IMR-90 (cell line): ENCODE data around the gene CCDC50. TPM values are rescaled to one million over a fixed set of nuclear protein-coding genes. Genes with fewer than 3 reads are reported as not detected.

ENCODE experiments used
- ATAC-seq: fragments of 200-7000 bp; cut with Tn5 transposase; 2 replicates; pipeline ENCODE4 v1.9.1; 2020; ENCODE audit warnings: low read depth, mild to moderate bottlenecking, moderate library complexity
- BruUV-seq: library from RNA; stranded (reverse); fragments of 400-500 nt; replicated peaks from 2 replicates; lab custom pipeline; 2021; lab: Mats Ljungman, UMichigan
- CTCF ChIA-PET: fragments of 300-600 bp; formaldehyde crosslinking; extraction: SDS; loops from one replicate; lab custom pipeline; 2021; ENCODE audit warnings: antibody characterized with exemption; lab: Yijun Ruan, JAX
- POLR2A ChIA-PET: fragments of 300-600 bp; sonication (Branson Sonifier 250); formaldehyde crosslinking; loops from one replicate; lab custom pipeline; 2022; ENCODE audit warnings: antibody characterized with exemption; ENCODE audit not compliant: unreplicated experiment; lab: Charles Lee
- DNase-seq: peaks from one replicate; pipeline ENCODE4 v3.0.0; 2013
- H2AFZ ChIP-seq: replicated peaks from 2 replicates; pipeline ENCODE3; 2013; ENCODE audit warnings: low read length, mild to moderate bottlenecking; ENCODE audit not compliant: poor library complexity
- H2AK5ac ChIP-seq: 2 replicates; pipeline ENCODE4 v1.6.1; 2013; ENCODE audit warnings: low read depth, low read length, inconsistent platforms
- H2AK9ac ChIP-seq: replicated peaks from 2 replicates; pipeline ENCODE3; 2013; ENCODE audit warnings: mild to moderate bottlenecking, low read depth, low read length, moderate library complexity; ENCODE audit not compliant: poor library complexity
- H2BK120ac ChIP-seq: 2 replicates; pipeline ENCODE4 v1.6.1; 2013; ENCODE audit warnings: low read depth, low read length, inconsistent platforms
- H2BK15ac ChIP-seq: 3 replicates; pipeline ENCODE4 v1.6.1; 2013; ENCODE audit warnings: low read depth, low read length, inconsistent platforms
- H2BK20ac ChIP-seq: 2 replicates; pipeline ENCODE4 v1.6.1; 2013; ENCODE audit warnings: low read depth, mild to moderate bottlenecking, inconsistent platforms, low read length, moderate library complexity
- H2BK5ac ChIP-seq: 2 replicates; pipeline ENCODE4 v1.6.1; 2013; ENCODE audit warnings: mild to moderate bottlenecking, low read depth, low read length, inconsistent platforms; ENCODE audit not compliant: poor library complexity, severe bottlenecking
- H3K14ac ChIP-seq: replicated peaks from 2 replicates; pipeline ENCODE4 v1.6.1; 2013; ENCODE audit warnings: low read depth, low read length, inconsistent platforms
- H3K18ac ChIP-seq: 2 replicates; pipeline ENCODE4 v1.6.1; 2013; ENCODE audit warnings: low read depth, low read length, control low read depth
- H3K23ac ChIP-seq: 2 replicates; pipeline ENCODE4 v1.6.1; 2013; ENCODE audit warnings: low read depth, low read length, inconsistent platforms
- H3K27ac ChIP-seq: 2 replicates; pipeline ENCODE4 v1.5.1; 2013; ENCODE audit warnings: mild to moderate bottlenecking, control low read depth, low read length; ENCODE audit not compliant: insufficient read depth
- H3K27me3 ChIP-seq: 2 replicates; pipeline ENCODE4 v1.6.1; 2013; ENCODE audit warnings: low read length; ENCODE audit not compliant: control insufficient read depth, insufficient read depth
- H3K36me3 ChIP-seq: 2 replicates; pipeline ENCODE4 v1.6.1; 2013; ENCODE audit warnings: low read length, mixed read lengths; ENCODE audit not compliant: control insufficient read depth, insufficient read depth
- H3K4ac ChIP-seq: 2 replicates; pipeline ENCODE4 v1.6.1; 2013; ENCODE audit warnings: low read depth, low read length, inconsistent platforms
- H3K4me1 ChIP-seq: 2 replicates; pipeline ENCODE4 v1.6.1; 2013; ENCODE audit warnings: low read length, mixed read lengths; ENCODE audit not compliant: control insufficient read depth, insufficient read depth
- H3K4me2 ChIP-seq: 2 replicates; pipeline ENCODE4 v1.6.1; 2013; ENCODE audit warnings: low read depth, mild to moderate bottlenecking, control low read depth, low read length, moderate library complexity
- H3K4me3 ChIP-seq: 2 replicates; pipeline ENCODE4 v1.5.1; 2013; ENCODE audit warnings: low read depth, mild to moderate bottlenecking, control low read depth, low read length, moderate library complexity; ENCODE audit not compliant: insufficient read depth
- H3K56ac ChIP-seq: 2 replicates; pipeline ENCODE4 v1.6.1; 2013; ENCODE audit warnings: low read length, inconsistent platforms; ENCODE audit not compliant: insufficient read depth; ENCODE audit errors: extremely low read depth
- H3K79me1 ChIP-seq, 2 experiments: 2 replicates each; pipeline ENCODE4 v1.6.1; 2013; ENCODE audit warnings: low read length in 2 of 2, inconsistent platforms in 1 of 2, low read depth in 1 of 2
- H3K9ac ChIP-seq: 2 replicates; pipeline ENCODE4 v1.6.1; 2013; ENCODE audit warnings: low read depth, low read length, control low read depth
- H3K9me1 ChIP-seq: 2 replicates; pipeline ENCODE4 v1.6.1; 2013; ENCODE audit warnings: low read length, inconsistent platforms; ENCODE audit not compliant: insufficient read depth
- H3K9me3 ChIP-seq: 2 replicates; pipeline ENCODE4 v1.6.1; 2013; ENCODE audit warnings: low read length; ENCODE audit not compliant: control insufficient read depth, insufficient read depth
- H4K20me1 ChIP-seq: 2 replicates; pipeline ENCODE4 v1.6.1; 2013; ENCODE audit warnings: low read length, inconsistent platforms; ENCODE audit not compliant: insufficient read depth
- H4K5ac ChIP-seq: 2 replicates; pipeline ENCODE4 v1.6.1; 2013; ENCODE audit warnings: mild to moderate bottlenecking, low read depth, low read length, control low read depth
- H4K8ac ChIP-seq, 2 experiments: 2 replicates each; pipeline ENCODE4 v1.6.1; 2013; ENCODE audit warnings: low read depth in 2 of 2, low read length in 2 of 2, control low read depth in 1 of 2, inconsistent platforms in 1 of 2
- H4K91ac ChIP-seq: 2 replicates; pipeline ENCODE4 v1.6.1; 2013; ENCODE audit warnings: low read depth, low read length, inconsistent platforms; ENCODE audit not compliant: insufficient read depth
- MAFK ChIP-seq: IDR thresholded peaks from 2 replicates; pipeline ENCODE4 v1.6.1; 2012; ENCODE audit warnings: low read depth, low read length, improper control_type of control experiment
- MAZ ChIP-seq: IDR thresholded peaks from 2 replicates; pipeline ENCODE4 v1.6.1; 2012; ENCODE audit warnings: low read depth, mild to moderate bottlenecking, low read length, improper control_type of control experiment, moderate library complexity, borderline replicate concordance
- MXI1 ChIP-seq: IDR thresholded peaks from 2 replicates; pipeline ENCODE4 v1.6.1; 2012; ENCODE audit warnings: low read depth, mild to moderate bottlenecking, low read length, moderate library complexity, borderline replicate concordance
- RAD21 ChIP-seq: IDR thresholded peaks from 2 replicates; pipeline ENCODE4 v1.6.1; 2012; ENCODE audit warnings: low read length, improper control_type of control experiment
- RCOR1 ChIP-seq: IDR thresholded peaks from 2 replicates; pipeline ENCODE4 v1.6.1; 2012; ENCODE audit warnings: mild to moderate bottlenecking, low read length, improper control_type of control experiment; ENCODE audit not compliant: insufficient replicate concordance
- WGBS, 2 experiments: methylation state at CpG; one replicate each; pipeline versions ENCODE4 v1.1.5 to v1.1.7; 2013; ENCODE audit warnings: missing lambda C conversion rate in 2 of 2; ENCODE audit not compliant: insufficient read length in 1 of 2; ENCODE audit errors: extremely low coverage in 2 of 2; 5-methylcytosine and 5-hydroxymethylcytosine counted together
- dilution Hi-C: fragments of 300-500 bp; cut with HindIII; formaldehyde crosslinking; loops from one replicate; pipeline ENCODE4 v1.14.3; 2018; ENCODE audit warnings: low sequenced_read_pairs; ENCODE audit not compliant: unreplicated experiment
- in situ Hi-C: fragments of 300-500 bp; cut with MboI; formaldehyde crosslinking; loops from 3 replicates; pipeline ENCODE4 v1.14.3; 2019; ENCODE audit warnings: low sequenced_read_pairs, inconsistent platforms, mixed read lengths
- intact Hi-C: fragments of 100-400 bp; cut with micrococcal nuclease; formaldehyde crosslinking; loops from 2 replicates; pipeline ENCODE4 v1.10.0; 2022
- polyA plus RNA-seq, 3 experiments: library from polyadenylated mRNA; depleted of rRNA; stranded (reverse); fragments of >200 nt; gene quantifications; 2 replicates each; pipeline ENCODE4 v1.2.3, GENCODE V29; 2012; ENCODE audit warnings: low replicate concordance in 1 of 3
- total RNA-seq: library from RNA; depleted of rRNA; stranded (reverse); fragments of >200 nt; gene quantifications from 2 replicates; pipeline ENCODE4 v1.2.3, GENCODE V29; 2012

The CCDC50 gene
- total and polyA plus RNA-seq, 2 of the 4 experiments (the other 2 are of a cell fraction) = 59.0 to 63.1 TPM

DNA sequence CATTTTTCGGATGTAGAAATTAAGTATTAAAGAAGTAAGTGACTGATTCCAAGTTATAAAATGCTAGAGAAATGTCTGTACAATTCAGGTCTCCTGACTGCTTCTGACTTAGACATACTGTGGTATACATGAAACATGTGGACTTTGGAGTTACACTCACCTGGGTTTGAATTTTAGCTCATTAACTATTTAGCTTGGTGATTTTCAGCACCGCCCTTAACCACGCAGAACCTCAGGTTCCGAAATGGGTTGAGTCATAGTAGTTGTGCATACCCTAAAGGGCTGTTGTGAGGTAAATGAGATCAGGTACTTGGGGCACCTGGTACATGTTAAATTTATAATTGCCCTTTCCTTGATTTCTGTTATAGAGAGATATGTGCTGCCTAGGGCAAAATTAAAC is 34.0 kb downstream of the CCDC50 start:
- Histone ChIP-seq H3K27me3 (no peaks in the 10 kb centered on the region), H2AK9ac (no peak overlapping the region), H3K9me3 (no peaks in the 10 kb centered on the region), H3K4ac (no peak overlapping the region), H3K56ac (no peak overlapping the region), H3K27ac (no peak overlapping the region), H4K91ac (no peak overlapping the region), H2AFZ (no peak overlapping the region), H3K23ac (no peak overlapping the region), H3K4me2 (no peak overlapping the region), H3K36me3 (peaks cover 35% of the 10 kb centered on the region), H3K14ac (no peak overlapping the region), H3K18ac (no peak overlapping the region), H3K4me1 (peaks cover 3% of the 10 kb centered on the region; the same call in 1 of the 2 replicates), H3K79me1 (peaks cover 30 to 48% of the 10 kb centered on the region in 2 experiments), H2BK15ac (no peak overlapping the region), H4K5ac (no peak overlapping the region), H2BK20ac (no peak overlapping the region), H3K9ac (no peak overlapping the region), H4K8ac (no peak overlapping the region), H2BK120ac (no peak overlapping the region), H3K9me1 (peaks cover 7% of the 10 kb centered on the region), H2BK5ac (no peak overlapping the region), H3K4me3 (no peak overlapping the region), H4K20me1 (no peaks in the 10 kb centered on the region), H2AK5ac (no peak overlapping the region)
- no CpG with 5 or more reads among the region's 4 CpGs for whole genome bisulfite sequencing, 2 experiments
- TF ChIP-seq MAFK = no peak
- no peak for TF ChIP-seq RCOR1
- TF ChIP-seq MAZ = no peak
- no peak for TF ChIP-seq RAD21
- no peak for TF ChIP-seq MXI1
- DNase-seq (no peak), ATAC-seq (no peak)
- POLR2A ChIA-PET = no interaction called here
- in situ Hi-C loops = no loop called here
- intact Hi-C loops = no loop called here
- BruUV-seq = no TSS peak
- dilution Hi-C loops = no loop called here
- CTCF ChIA-PET = no interaction called here
